ENCODE data around the gene CYP2C19. TPM values are rescaled to one million over a fixed set of nuclear protein-coding genes. Genes with fewer than 3 reads are reported as not detected.

Gene CYP2C19
- total and polyA plus RNA-seq, 9 of the 15 experiments (the other 6 are each of a cell fraction or from before 2014, with no cell fraction given): not detected

- in situ Hi-C loops (cut with MboI): no loop called here
- no peak overlapping the region for H3K27ac ChIP-seq (ENCODE audit: extremely low read depth, low read depth, low read length)
- no peak overlapping the region for H3K4me3 ChIP-seq
- ChIA-PET CTCF (ENCODE audit: low intra/inter-chr PET ratio) (no interaction called here), POLR2A (no interaction called here)
- H3K4me2 ChIP-seq (ENCODE audit: insufficient read depth, low read length): no peak overlapping the region
- H3K36me3 ChIP-seq (ENCODE audit: control insufficient read depth, insufficient read depth, low read length): no peaks in the 10 kb centered on the region
- ATAC-seq (no peak), FAIRE-seq (no peak), DNase-seq (ENCODE audit: extremely low read depth in 1 of 4, low spot score in 3 of 4) (no peak)
- no peaks in the 10 kb centered on the region for H3K79me2 ChIP-seq (ENCODE audit: control insufficient read depth, insufficient read depth, low read length)
- no TSS peak for BruUV-seq (replicated peaks)
- H3K9ac ChIP-seq (ENCODE audit: insufficient read depth in 1 of 2, low read depth in 2 of 2, low read length in 2 of 2): no peak overlapping the region
- H4K20me1 ChIP-seq (replicated peaks; ENCODE audit: control insufficient read depth, insufficient read depth, low read length): no peaks in the 10 kb centered on the region
- TF ChIP-seq CXXC5 (CRISPR knock-in tag; IDR thresholded peaks at IDR 0.05) (no peak), TSHZ1 (CRISPR knock-in tag; IDR thresholded peaks at IDR 0.05) (no peak), FOXP1 (CRISPR knock-in tag; IDR thresholded peaks at IDR 0.05) (no peak), E2F1 (CRISPR knock-in tag; IDR thresholded peaks at IDR 0.05) (no peak), TCF15 (CRISPR knock-in tag; IDR thresholded peaks at IDR 0.05) (no peak), ILK (tag; IDR thresholded peaks at IDR 0.05; ENCODE audit: borderline replicate concordance, low read depth) (no peak), ZNF174 (CRISPR knock-in tag; IDR thresholded peaks at IDR 0.05) (no peak), ZNF707 (CRISPR knock-in tag; conservative IDR thresholded peaks at IDR 0.05) (no peak), ETS2 (tag; IDR thresholded peaks at IDR 0.05; ENCODE audit: borderline replicate concordance, poor library complexity, severe bottlenecking) (no peak), MXI1 (IDR thresholded peaks at IDR 0.05; ENCODE audit: low read depth, low read length) (no peak), EP400 (IDR thresholded peaks at IDR 0.05) (no peak), MAZ (CRISPR knock-in tag; conservative IDR thresholded peaks at IDR 0.05 in 1 of 2, IDR thresholded peaks at IDR 0.05 in 1 of 2) (no peak), PCBP1 (IDR thresholded peaks at IDR 0.05; ENCODE audit: low read depth, low read length, poor library complexity, severe bottlenecking) (no peak), TCF7 (IDR thresholded peaks at IDR 0.05; ENCODE audit: borderline replicate concordance) (no peak)
- TF ChIP-seq, protein P1, sequence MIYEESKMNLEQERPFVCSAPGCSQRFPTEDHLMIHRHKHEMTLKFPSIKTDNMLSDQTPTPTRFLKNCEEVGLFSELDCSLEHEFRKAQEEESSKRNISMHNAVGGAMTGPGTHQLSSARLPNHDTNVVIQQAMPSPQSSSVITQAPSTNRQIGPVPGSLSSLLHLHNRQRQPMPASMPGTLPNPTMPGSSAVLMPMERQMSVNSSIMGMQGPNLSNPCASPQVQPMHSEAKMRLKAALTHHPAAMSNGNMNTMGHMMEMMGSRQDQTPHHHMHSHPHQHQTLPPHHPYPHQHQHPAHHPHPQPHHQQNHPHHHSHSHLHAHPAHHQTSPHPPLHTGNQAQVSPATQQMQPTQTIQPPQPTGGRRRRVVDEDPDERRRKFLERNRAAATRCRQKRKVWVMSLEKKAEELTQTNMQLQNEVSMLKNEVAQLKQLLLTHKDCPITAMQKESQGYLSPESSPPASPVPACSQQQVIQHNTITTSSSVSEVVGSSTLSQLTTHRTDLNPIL (CRISPR knock-in tag; IDR thresholded peaks at IDR 0.05): no peak
- H3K9me3 ChIP-seq (replicated peaks; ENCODE audit: control insufficient read depth, insufficient read depth, low read depth, low read length): no peaks in the 10 kb centered on the region
- no peaks in the 10 kb centered on the region for H3K9me1 ChIP-seq (ENCODE audit: control insufficient read depth, insufficient read depth, low read length)
- intact Hi-C loops (cut with micrococcal nuclease): no loop called here
- no peak overlapping the region for H2AFZ ChIP-seq (ENCODE audit: low read depth, low read length)
- no CpG with 5 or more reads among the region's 1 CpG for WGBS (ENCODE audit: insufficient coverage, low coverage, missing lambda C conversion rate)
- H3K27me3 ChIP-seq (ENCODE audit: control insufficient read depth in 2 of 2, insufficient read depth in 2 of 2, low read length in 2 of 2): no peaks in the 10 kb centered on the region
- no peaks in the 10 kb centered on the region for H3K4me1 ChIP-seq (replicated peaks in 1 of 2; ENCODE audit: control insufficient read depth in 2 of 2, insufficient read depth in 2 of 2, low read length in 2 of 2)
Measured at GRCh38 chr10:94803307-94803706, 40.8 kb downstream of the CYP2C19 start.
